ENCODE data around the gene TSPAN16.
"Not testable (repeated sequence)": the region's sequence is repeated elsewhere in the genome, so short reads cannot be mapped to it uniquely, and the experiment has no call there.

The TSPAN16 gene

GRCh38 chr19:11269408-11269807 lies 26.6 kb upstream of the TSPAN16 start:
- DNase-seq, result no peak

DNA sequence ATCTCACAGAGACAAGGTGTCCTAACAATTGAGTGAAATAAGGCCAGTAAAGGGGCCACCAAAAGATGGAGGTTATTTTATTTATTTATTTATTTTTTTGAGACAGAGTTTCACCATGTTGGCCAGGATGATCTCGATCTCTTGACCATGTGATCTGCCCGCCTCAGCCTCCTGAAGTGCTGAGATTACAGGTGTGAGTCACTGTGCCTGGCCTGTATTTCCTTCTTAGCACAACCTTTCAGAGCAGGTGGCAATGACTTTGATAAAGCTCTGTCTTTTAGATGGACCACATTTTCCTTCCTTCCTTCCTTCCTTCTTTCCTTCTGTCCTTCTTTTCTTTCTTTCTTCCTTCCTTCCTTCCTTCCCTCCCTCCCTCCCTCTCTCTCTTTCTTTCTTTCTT lies 22.7 kb upstream of the TSPAN16 start:
- no peak for DNase-seq

- no peak for DNase-seq
Measured at GRCh38 chr19:11273989-11274388, 22.0 kb upstream of the TSPAN16 start.

GRCh38 chr19:11274533-11275086 lies 21.4 kb upstream of the TSPAN16 start:
- no peak for DNase-seq

- no peak for DNase-seq
Measured at GRCh38 chr19:11278670-11279069, 17.3 kb upstream of the TSPAN16 start.

- DNase-seq, result no peak
Measured at GRCh38 chr19:11279505-11280236, 16.3 kb upstream of the TSPAN16 start.

- no peak for DNase-seq
Measured at GRCh38 chr19:11281356-11282049, 14.5 kb upstream of the TSPAN16 start.

DNA sequence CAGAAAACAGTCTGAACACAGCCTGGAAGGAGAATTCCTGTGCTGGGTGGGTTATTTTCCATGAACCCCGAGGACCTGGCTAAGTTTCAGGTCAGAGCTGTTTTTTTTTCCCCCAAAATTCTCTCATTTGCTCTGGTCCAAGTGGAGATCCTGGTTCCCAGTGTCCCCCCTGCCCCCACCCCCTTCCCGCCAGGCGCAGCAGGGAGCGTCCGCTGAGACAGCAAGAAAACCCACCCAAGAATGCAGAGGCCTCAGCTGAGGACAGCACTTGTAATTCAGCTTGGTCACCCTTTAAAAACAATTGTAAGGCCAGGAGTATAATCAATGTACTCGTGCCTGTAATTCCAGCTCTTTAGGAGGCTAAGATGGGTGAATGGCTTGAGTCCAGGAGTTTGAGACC lies 11.4 kb upstream of the TSPAN16 start:
- DNase-seq, result no peak

- DNase-seq, result no peak
Measured at GRCh38 chr19:11286312-11286974, 9.5 kb upstream of the TSPAN16 start.

GRCh38 chr19:11288349-11288748 lies 7.6 kb upstream of the TSPAN16 start:
- DNase-seq, result peak in 1 of 2 experiments; percentile 34

GRCh38 chr19:11290256-11290655 lies 5.7 kb upstream of the TSPAN16 start:
- DNase-seq, result no peak

- no peak for DNase-seq
Measured at GRCh38 chr19:11291415-11291814, 4.5 kb upstream of the TSPAN16 start.

DNA sequence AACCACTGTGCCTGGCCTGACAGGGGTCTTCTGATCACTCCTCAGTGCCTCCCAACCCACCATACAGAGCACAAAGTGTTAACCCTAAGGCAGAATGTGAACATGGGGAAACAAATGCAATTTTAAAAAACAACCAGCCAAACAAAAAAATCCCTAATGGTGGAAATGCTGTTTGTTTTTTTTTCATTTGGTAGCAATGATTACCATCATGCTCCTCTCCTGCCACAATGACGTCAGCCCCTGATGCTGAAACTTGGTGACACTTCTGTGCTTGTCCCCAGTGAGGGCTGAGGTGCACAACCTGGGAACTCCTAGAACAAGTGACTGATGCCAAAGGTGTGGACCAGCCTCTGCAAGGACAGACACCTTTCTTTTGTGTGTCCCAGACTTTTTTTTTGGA lies 4.0 kb upstream of the TSPAN16 start:
- no peak for DNase-seq

DNA sequence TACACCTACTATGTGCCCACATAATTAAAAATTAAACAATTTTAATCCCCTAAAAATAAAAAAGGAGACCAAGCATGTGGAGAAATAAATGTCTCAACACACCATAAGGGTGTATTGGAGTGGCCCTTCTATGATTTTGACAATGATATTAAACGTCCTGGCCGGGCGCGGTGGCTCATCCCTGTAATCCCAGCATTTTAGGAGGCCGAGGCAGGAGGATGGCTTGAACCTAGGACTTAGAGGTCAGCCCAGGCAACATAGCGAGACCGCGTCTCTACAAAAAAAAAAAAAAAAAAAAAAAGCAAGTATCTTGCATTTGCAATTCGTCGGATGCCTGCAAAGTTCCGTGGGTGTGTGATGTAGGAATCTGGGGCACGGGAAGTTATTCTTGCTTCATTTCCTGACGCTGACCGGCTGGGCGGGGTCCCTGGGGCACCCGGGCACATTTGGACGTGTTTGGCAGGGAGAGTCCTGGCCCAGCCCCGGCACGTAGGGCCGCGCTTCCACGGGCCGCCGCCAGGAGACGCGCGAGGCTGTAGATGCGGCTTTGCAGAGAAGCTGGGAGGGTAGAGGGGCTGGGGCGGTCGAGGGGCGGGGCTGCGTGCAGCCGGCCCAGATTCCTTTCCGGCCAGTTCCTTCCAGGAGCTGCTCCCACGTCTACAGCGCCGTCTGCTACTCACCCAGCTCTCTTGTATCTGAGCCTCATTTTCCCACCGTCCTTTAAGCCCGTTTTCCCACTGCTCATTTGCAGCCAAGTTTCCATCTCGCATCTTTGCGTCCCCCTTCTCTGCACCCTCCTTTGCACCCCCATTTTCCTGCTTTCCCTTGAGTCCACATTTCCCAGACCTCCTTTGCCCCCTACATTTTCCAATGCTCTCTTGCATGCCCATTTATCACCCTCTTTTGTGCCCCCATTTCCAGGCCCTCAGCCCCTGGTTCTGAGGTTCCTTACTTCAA lies 2.2 kb upstream of the TSPAN16 start:
- DNase-seq, result peak; percentile 83 to 90

DNA sequence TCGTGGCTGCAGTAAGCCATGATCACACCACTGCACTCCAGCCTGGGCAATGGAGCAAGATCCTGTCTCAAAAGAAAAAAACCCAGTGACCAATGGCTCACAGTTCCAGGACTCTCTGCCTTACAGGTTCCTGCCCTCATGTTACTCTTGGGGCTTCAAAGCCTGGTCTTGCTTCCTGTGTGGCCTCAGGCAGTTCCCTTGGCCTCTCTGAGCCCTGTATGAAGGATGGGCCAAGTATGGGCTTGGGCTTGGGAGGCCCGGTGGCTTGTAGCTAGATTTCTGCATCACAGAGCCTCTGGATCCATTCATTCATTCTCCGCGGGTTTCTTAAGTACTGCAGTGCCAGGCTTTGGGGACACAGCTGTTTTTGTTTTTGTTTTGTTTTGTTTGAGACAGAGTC lies 780 bp upstream of the TSPAN16 start:
- DNase-seq, result no peak

DNA sequence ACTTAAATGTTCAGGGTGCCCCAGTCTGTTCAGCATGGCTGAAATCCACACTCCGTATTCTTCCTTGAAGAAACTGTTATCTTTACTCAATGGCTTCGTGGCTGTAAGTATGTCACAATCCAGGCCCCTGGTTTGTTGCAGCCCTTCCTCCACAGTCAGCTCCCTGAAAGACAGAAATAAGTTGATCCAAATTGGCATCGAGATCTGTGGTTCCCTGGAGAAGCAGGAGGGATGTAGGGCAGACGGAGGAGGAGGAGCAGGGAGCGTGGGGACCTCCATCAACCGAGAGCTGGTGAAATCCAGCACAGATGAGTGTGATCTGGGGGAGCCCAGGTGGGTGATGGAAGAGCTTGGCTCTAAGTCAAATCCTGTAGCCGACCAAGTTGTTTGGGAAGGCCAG lies 304 bp downstream of the TSPAN16 start:
- DNase-seq, result no peak

- no peak for DNase-seq
Measured at GRCh38 chr19:11299946-11300810, 4.2 kb downstream of the TSPAN16 start.

DNA sequence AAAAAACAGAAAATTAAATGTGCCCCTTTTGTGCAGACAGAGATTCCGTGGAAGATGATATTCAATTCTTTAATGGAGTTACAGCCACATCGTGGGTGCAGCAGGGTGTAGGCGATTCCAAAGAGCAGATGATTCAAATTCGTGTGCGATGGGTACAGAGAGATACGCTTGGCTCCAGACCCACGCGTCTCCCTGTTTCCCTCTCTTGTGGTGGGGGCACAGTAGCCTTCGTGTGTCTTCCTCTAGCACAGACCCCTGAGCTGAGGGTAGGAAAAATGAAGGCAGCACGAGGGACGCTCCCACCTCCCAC lies 4.8 kb downstream of the TSPAN16 start:
- no peak for DNase-seq

GRCh38 chr19:11304936-11305335 lies 9.0 kb downstream of the TSPAN16 start:
- DNase-seq, result no peak

DNA sequence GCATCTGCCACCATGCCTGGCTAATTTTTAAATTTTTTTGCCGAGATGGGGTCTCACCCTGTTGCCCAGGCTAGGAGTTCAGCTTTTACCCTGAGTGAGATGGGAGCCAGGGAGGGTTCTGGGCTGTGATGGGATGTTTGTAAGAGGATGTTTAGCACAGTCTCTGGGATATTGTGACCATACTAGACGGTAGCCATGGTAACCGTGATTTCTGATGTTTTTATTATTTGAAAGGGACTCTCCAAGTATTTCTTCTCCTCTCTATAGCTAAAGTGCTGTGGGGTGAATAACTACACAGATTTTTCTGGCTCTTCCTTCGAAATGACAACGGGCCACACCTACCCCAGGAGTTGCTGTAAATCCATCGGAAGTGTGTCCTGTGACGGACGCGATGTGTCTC lies 10.4 kb downstream of the TSPAN16 start:
- no peak for DNase-seq

GRCh38 chr19:11320278-11320995 lies 24.5 kb downstream of the TSPAN16 start:
- DNase-seq, result not testable (repeated sequence)

Data from SW 1271 (cell line).